ENCODE data around the gene STARD5. TPM values are rescaled to one million over a fixed set of nuclear protein-coding genes. Genes with fewer than 3 reads are reported as not detected.

STARD5 gene, protein sequence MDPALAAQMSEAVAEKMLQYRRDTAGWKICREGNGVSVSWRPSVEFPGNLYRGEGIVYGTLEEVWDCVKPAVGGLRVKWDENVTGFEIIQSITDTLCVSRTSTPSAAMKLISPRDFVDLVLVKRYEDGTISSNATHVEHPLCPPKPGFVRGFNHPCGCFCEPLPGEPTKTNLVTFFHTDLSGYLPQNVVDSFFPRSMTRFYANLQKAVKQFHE
- 2.8 TPM in 2 replicates for polyA plus RNA-seq (2011; rRNA removed)
- polyA plus RNA-seq (2012; cell fraction: cytosol; rRNA removed): 3.7 and 3.8 TPM in 2 replicates
- polyA plus RNA-seq (2012; cell fraction: nucleus; rRNA removed): 5.1 and 5.8 TPM in 2 replicates
- 2.1 TPM in 3 replicates for polyA plus RNA-seq (2017; fragmentation: RNase III; extraction: RNeasy Plus Mini Kit Qiagen cat#74134 plus additional on column Dnase treatment)
- polyA minus RNA-seq (2011; rRNA and poly(A)+ RNA removed): 2.5 and 6.3 TPM in 2 replicates

- Histone ChIP-seq H3K4me2 (peak within 1 kb of the TSS; percentile 86), H3K9me3 (no peaks in the 10 kb centered on the region), H3K27ac (peak within 1 kb of the TSS; percentile 60 to 81; a peak in 5 of 6 replicates), H3K4me3 (peak within 1 kb of the TSS; percentile 61), H3K4me1 (peaks cover 8% of the 10 kb centered on the region; the same call in 1 of the 3 replicates)
- FAIRE-seq (no peak), ATAC-seq (peak; percentile 98 to 100), DNase-seq (ENCODE audit: low read depth in 1 of 2, low spot score in 1 of 2) (peak; percentile 95 to 99)
- ChIA-PET POLR2A (interaction anchor here (0.7 to 1.2 kb wide), 4 partner anchors 11 to 721 kb away, joined by 3 to 7 read pairs (median 4); partner anchors contain the start of gene MEX3B), CTCF (interaction anchor here (0.8 to 6.6 kb wide), 8 partner anchors 13 to 58 kb away, joined by 3 to 32 read pairs (median 3); no protein-coding TSS in a partner anchor)
- TF ChIP-seq FOXS1 (CRISPR knock-in tag; IDR thresholded peaks at IDR 0.05) (no peak), PBX3 (IDR thresholded peaks at IDR 0.05) (peak; percentile 90), POLR2A (IDR thresholded peaks at IDR 0.05; ENCODE audit: low read length) (peak; percentile 74), NR3C1 (IDR thresholded peaks at IDR 0.05) (no peak), ZSCAN20 (CRISPR knock-in tag; IDR thresholded peaks at IDR 0.05) (no peak), SMC3 (IDR thresholded peaks at IDR 0.05) (no peak), ELK1 (IDR thresholded peaks at IDR 0.05; ENCODE audit: low read depth, low read length) (no peak), USF2 (IDR thresholded peaks at IDR 0.05) (no peak), MAX (IDR thresholded peaks at IDR 0.05) (peak; percentile 53; the same call in 1 of the 2 replicates), ATOH8 (CRISPR knock-in tag; IDR thresholded peaks at IDR 0.05; ENCODE audit: low read depth) (no peak), BCL3 (IDR thresholded peaks at IDR 0.05) (0 out of 3 replicates have a peak, but pooled peaks have one; percentile 43), PHF8 (IDR thresholded peaks at IDR 0.05; ENCODE audit: borderline replicate concordance, low read depth) (peak; percentile 52; the same call in 1 of the 2 replicates)
- TF ChIP-seq, protein P1, sequence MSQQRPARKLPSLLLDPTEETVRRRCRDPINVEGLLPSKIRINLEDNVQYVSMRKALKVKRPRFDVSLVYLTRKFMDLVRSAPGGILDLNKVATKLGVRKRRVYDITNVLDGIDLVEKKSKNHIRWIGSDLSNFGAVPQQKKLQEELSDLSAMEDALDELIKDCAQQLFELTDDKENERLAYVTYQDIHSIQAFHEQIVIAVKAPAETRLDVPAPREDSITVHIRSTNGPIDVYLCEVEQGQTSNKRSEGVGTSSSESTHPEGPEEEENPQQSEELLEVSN (IDR thresholded peaks at IDR 0.05; ENCODE audit: borderline replicate concordance, low read depth): peak; percentile 21; the same call in 1 of the 2 replicates
- 3% methylated on average over 46 of the region's 67 CpGs for WGBS (ENCODE audit: missing lambda C conversion rate)
These were observed at the start of gene STARD5 for GRCh38 chr15:81323944-81324881. TSS of gene STARD5 (minus strand) at chr15:81324141. CDS start at chr15:81324099, 42 bp downstream.

DNA sequence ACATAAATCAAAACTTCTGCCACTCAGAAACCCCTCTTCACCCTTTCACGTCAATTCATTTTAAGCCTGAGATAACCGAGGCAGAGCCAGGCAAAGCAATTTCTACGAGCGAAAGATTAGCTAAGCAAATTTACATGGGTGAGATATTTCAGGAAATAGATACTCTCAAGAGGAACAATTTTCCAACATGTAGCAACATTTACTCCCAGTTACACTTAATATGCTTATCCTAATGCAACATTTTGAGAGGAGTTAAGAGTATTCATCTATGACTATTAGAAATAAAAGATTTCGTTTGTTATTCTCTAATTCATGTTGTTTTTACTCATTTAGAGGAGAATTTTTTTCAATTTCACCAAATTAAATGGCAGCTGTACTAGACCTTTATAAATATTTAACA, 49.2 kb upstream of the STARD5 start:
- CTCF ChIA-PET: interaction anchor here (0.6 to 2.3 kb wide), 5 partner anchors 18 to 267 kb away, joined by 3 to 7 read pairs (median 4); no protein-coding TSS in a partner anchor
- DNase-seq (ENCODE audit: low read depth in 1 of 2, low spot score in 1 of 2) (no peak), ATAC-seq (no peak), FAIRE-seq (no peak)
- 22% methylated on average over 5 of the region's 5 CpGs for WGBS (ENCODE audit: missing lambda C conversion rate)
- H3K4me2 ChIP-seq: no peak overlapping the region
- H3K9me3 ChIP-seq: no peaks in the 10 kb centered on the region
- no peak overlapping the region for H3K4me3 ChIP-seq
- POLR2A ChIA-PET: no interaction called here
- H3K27ac ChIP-seq: no peak overlapping the region
- H3K4me1 ChIP-seq: no peaks in the 10 kb centered on the region
- no peak for TF ChIP-seq TFCP2L1 (CRISPR knock-in tag; IDR thresholded peaks at IDR 0.05)
- no peak for TF ChIP-seq RNF2 (IDR thresholded peaks at IDR 0.05; ENCODE audit: borderline replicate concordance, low read depth)
- TF ChIP-seq MAX (IDR thresholded peaks at IDR 0.05): no peak
- TF ChIP-seq CBX8 (IDR thresholded peaks at IDR 0.05): no peak
- TF ChIP-seq ATOH8 (CRISPR knock-in tag; IDR thresholded peaks at IDR 0.05; ENCODE audit: low read depth): no peak
- TF ChIP-seq BCL3 (IDR thresholded peaks at IDR 0.05): no peak
- no peak for TF ChIP-seq FOXS1 (CRISPR knock-in tag; IDR thresholded peaks at IDR 0.05)
- no peak for TF ChIP-seq HOXA7 (CRISPR knock-in tag; IDR thresholded peaks at IDR 0.05)
- no peak for TF ChIP-seq ZNF302 (CRISPR knock-in tag; IDR thresholded peaks at IDR 0.05)
- TF ChIP-seq BHLHE40 (IDR thresholded peaks at IDR 0.05; ENCODE audit: low read depth, low read length): no peak
- TF ChIP-seq USF2 (IDR thresholded peaks at IDR 0.05): no peak
- no peak for TF ChIP-seq HES2 (IDR thresholded peaks at IDR 0.05)
